ENCODE measurements around the gene GPX8. TPM values are rescaled to one million over a fixed set of nuclear protein-coding genes. Genes with fewer than 3 reads are reported as not detected.

The GPX8 gene
- polyA plus RNA-seq, 2 of the 4 experiments (the other 2 are of a cell fraction) = 51.8 to 86.0 TPM

DNA sequence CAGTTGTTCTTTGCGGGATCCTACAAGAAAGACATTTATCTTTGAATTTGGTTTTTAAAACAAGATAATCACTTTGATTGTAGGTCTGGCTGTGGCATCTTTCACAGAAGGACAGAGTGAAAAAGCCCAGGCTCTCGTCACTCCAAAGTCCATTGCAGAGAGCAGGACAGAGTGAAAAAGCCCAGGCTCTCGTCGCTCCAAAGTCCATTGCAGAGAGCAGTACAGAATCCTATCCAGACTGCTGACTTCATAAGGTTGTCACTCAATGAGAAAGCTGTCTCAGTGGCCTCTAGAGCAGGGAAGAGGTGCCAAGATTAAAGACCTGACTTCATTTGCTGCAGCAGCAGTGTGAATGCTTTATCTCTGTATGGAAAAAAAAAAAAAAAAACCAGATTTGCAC is 16.3 kb upstream of the GPX8 start:
- ChIA-PET POLR2A (no interaction called here), CTCF (interaction anchor here (1.4 to 4.4 kb wide), 2 partner anchors 16 to 239 kb away, joined by 6 to 83 read pairs; partner anchors contain the start of gene GPX8)
- FAIRE-seq (no peak), ATAC-seq (no peak), DNase-seq (ENCODE audit: low read depth in 1 of 2, low spot score in 1 of 2) (no peak)
- Histone ChIP-seq H3K4me1 (no peaks in the 10 kb centered on the region), H3K4me2 (no peak overlapping the region), H3K9me3 (no peaks in the 10 kb centered on the region), H3K27ac (no peak overlapping the region), H3K4me3 (no peak overlapping the region)
- TF ChIP-seq HOXB13 (CRISPR knock-in tag; IDR thresholded peaks at IDR 0.05; ENCODE audit: low read depth) (no peak), RCOR1 (IDR thresholded peaks at IDR 0.05; ENCODE audit: low read depth, low read length) (no peak), GATA3 (IDR thresholded peaks at IDR 0.05; ENCODE audit: borderline replicate concordance) (no peak), EHF (CRISPR knock-in tag; IDR thresholded peaks at IDR 0.05) (no peak), BHLHE40 (IDR thresholded peaks at IDR 0.05; ENCODE audit: low read depth, low read length) (no peak), POLR2A (IDR thresholded peaks at IDR 0.05; ENCODE audit: low read length) (no peak), POLR2AphosphoS2 (conservative IDR thresholded peaks at IDR 0.05; ENCODE audit: low read length) (no peak), MAZ (IDR thresholded peaks at IDR 0.05; ENCODE audit: borderline replicate concordance, low read depth, low read length) (no peak), KDM5A (IDR thresholded peaks at IDR 0.05) (no peak), MYC (IDR thresholded peaks at IDR 0.05; ENCODE audit: borderline replicate concordance, low read length) (no peak), HEYL (CRISPR knock-in tag; IDR thresholded peaks at IDR 0.05) (no peak), CHD4 (IDR thresholded peaks at IDR 0.05; ENCODE audit: borderline replicate concordance) (no peak), HOXB5 (CRISPR knock-in tag; IDR thresholded peaks at IDR 0.05) (no peak), FOSL2 (IDR thresholded peaks at IDR 0.05) (no peak), FOSL2 (CRISPR knock-in tag; IDR thresholded peaks at IDR 0.05) (no peak)
- 20% methylated on average over 4 of the region's 4 CpGs for WGBS (ENCODE audit: missing lambda C conversion rate)

DNA sequence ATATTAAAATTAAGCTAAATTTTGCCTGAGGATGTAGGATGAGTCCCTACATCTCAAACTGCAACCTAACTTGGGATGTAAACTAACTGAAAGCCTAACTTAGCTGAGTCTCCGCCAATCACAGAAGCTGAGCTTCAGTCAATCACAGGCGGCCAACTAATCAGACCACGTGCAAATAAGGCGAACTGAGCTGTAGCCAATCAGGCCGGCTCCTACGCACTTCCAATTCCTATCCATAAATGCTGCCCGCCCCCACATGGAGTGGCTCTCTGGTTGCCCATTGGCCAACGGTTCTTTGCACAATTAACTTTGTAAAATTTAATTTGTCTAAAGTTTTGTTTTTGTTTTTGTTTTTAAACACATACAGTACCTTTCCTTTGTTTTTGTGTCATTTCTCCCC is 13.9 kb upstream of the GPX8 start:
- peak in 1 of 2 experiments; percentile 28; a peak in 1 of 6 replicates for ATAC-seq
- H3K27ac ChIP-seq = no peak overlapping the region
- CTCF ChIA-PET = interaction anchor here (0.6 to 4.4 kb wide), 25 partner anchors 10 to 703 kb away, joined by 3 to 83 read pairs (median 5); partner anchors contain the start of gene GPX8
- H3K4me1 ChIP-seq = no peaks in the 10 kb centered on the region
- no peak for TF ChIP-seq HOXA7 (CRISPR knock-in tag; IDR thresholded peaks at IDR 0.05)
- no peak for TF ChIP-seq GATA3 (IDR thresholded peaks at IDR 0.05; ENCODE audit: borderline replicate concordance)
- TF ChIP-seq RNF2 (IDR thresholded peaks at IDR 0.05; ENCODE audit: borderline replicate concordance, low read depth) = no peak
- TF ChIP-seq KDM5A (IDR thresholded peaks at IDR 0.05) = no peak
- no peak for TF ChIP-seq MYC (IDR thresholded peaks at IDR 0.05; ENCODE audit: borderline replicate concordance, low read length)
- TF ChIP-seq FOSL2 (IDR thresholded peaks at IDR 0.05) = no peak
- no peak for TF ChIP-seq FOSL2 (CRISPR knock-in tag; IDR thresholded peaks at IDR 0.05)
- TF ChIP-seq MAZ (IDR thresholded peaks at IDR 0.05; ENCODE audit: borderline replicate concordance, low read depth, low read length) = no peak
- TF ChIP-seq, protein P1, sequence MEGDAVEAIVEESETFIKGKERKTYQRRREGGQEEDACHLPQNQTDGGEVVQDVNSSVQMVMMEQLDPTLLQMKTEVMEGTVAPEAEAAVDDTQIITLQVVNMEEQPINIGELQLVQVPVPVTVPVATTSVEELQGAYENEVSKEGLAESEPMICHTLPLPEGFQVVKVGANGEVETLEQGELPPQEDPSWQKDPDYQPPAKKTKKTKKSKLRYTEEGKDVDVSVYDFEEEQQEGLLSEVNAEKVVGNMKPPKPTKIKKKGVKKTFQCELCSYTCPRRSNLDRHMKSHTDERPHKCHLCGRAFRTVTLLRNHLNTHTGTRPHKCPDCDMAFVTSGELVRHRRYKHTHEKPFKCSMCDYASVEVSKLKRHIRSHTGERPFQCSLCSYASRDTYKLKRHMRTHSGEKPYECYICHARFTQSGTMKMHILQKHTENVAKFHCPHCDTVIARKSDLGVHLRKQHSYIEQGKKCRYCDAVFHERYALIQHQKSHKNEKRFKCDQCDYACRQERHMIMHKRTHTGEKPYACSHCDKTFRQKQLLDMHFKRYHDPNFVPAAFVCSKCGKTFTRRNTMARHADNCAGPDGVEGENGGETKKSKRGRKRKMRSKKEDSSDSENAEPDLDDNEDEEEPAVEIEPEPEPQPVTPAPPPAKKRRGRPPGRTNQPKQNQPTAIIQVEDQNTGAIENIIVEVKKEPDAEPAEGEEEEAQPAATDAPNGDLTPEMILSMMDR (IDR thresholded peaks at IDR 0.05) = no peak
- TF ChIP-seq, protein P2, sequence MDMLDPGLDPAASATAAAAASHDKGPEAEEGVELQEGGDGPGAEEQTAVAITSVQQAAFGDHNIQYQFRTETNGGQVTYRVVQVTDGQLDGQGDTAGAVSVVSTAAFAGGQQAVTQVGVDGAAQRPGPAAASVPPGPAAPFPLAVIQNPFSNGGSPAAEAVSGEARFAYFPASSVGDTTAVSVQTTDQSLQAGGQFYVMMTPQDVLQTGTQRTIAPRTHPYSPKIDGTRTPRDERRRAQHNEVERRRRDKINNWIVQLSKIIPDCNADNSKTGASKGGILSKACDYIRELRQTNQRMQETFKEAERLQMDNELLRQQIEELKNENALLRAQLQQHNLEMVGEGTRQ (IDR thresholded peaks at IDR 0.05) = no peak
- no peak for TF ChIP-seq EP300 (IDR thresholded peaks at IDR 0.05)
- TF ChIP-seq, protein P3, sequence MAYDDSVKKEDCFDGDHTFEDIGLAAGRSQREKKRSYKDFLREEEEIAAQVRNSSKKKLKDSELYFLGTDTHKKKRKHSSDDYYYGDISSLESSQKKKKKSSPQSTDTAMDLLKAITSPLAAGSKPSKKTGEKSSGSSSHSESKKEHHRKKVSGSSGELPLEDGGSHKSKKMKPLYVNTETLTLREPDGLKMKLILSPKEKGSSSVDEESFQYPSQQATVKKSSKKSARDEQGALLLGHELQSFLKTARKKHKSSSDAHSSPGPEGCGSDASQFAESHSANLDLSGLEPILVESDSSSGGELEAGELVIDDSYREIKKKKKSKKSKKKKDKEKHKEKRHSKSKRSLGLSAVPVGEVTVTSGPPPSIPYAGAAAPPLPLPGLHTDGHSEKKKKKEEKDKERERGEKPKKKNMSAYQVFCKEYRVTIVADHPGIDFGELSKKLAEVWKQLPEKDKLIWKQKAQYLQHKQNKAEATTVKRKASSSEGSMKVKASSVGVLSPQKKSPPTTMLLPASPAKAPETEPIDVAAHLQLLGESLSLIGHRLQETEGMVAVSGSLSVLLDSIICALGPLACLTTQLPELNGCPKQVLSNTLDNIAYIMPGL (CRISPR knock-in tag; IDR thresholded peaks at IDR 0.05; ENCODE audit: borderline replicate concordance) = no peak
- no peak for TF ChIP-seq PHF8 (IDR thresholded peaks at IDR 0.05; ENCODE audit: borderline replicate concordance, low read depth)
- no peak for TF ChIP-seq RAD21 (conservative IDR thresholded peaks at IDR 0.05 in 1 of 2, IDR thresholded peaks at IDR 0.05 in 1 of 2)
- TF ChIP-seq JUN (IDR thresholded peaks at IDR 0.05) = no peak
- no peak for TF ChIP-seq JUNB (IDR thresholded peaks at IDR 0.05)
- no peak for TF ChIP-seq BHLHE40 (IDR thresholded peaks at IDR 0.05; ENCODE audit: low read depth, low read length)
- no peak for TF ChIP-seq RCOR1 (IDR thresholded peaks at IDR 0.05; ENCODE audit: low read depth, low read length)
- TF ChIP-seq ZFP36 (IDR thresholded peaks at IDR 0.05; ENCODE audit: borderline replicate concordance, partially characterized antibody) = no peak
- TF ChIP-seq SREBF2 (IDR thresholded peaks at IDR 0.05) = no peak
- no peak for TF ChIP-seq HDAC2 (IDR thresholded peaks at IDR 0.05)
- no peak overlapping the region for H3K4me3 ChIP-seq
- DNase-seq (ENCODE audit: low read depth in 1 of 2, low spot score in 1 of 2) = no peak
- 49% methylated on average over 8 of the region's 8 CpGs for WGBS (ENCODE audit: missing lambda C conversion rate)
- no peaks in the 10 kb centered on the region for H3K9me3 ChIP-seq
- no peak overlapping the region for H3K4me2 ChIP-seq
- no peak for FAIRE-seq
- POLR2A ChIA-PET = no interaction called here
